HCT116 (cell line): ENCODE results near the gene GATM. TPM values are rescaled to one million over a fixed set of nuclear protein-coding genes. Genes with fewer than 3 reads are reported as not detected.

Experiments
- ATAC-seq: fragments of 200-7000 bp; cut with Tn5 transposase; 2 replicates; pipeline ENCODE4 v1.9.1; 2020; ENCODE audit warnings: mild to moderate bottlenecking, moderate library complexity
- BruUV-seq: library from RNA; stranded (reverse); fragments of 400-500 nt; replicated peaks from 2 replicates; lab custom pipeline; 2021; lab: Mats Ljungman, UMichigan
- CTCF ChIA-PET: fragments of 300-600 bp; sonication (Branson Sonifier 250); formaldehyde crosslinking; loops from one replicate; lab custom pipeline; 2021; ENCODE audit warnings: antibody characterized with exemption; lab: Charles Lee
- POLR2A ChIA-PET: fragments of 300-600, 350-600 bp; sonication (Branson Sonifier 250); formaldehyde crosslinking; loops from one replicate; lab custom pipeline; 2021; ENCODE audit warnings: antibody characterized with exemption; lab: Charles Lee
- RAD21 ChIA-PET, 2 experiments: fragments of 300-600 bp; sonication (Branson Sonifier 250); formaldehyde crosslinking; loops; one replicate each; lab custom pipeline; 2023; ENCODE audit warnings: low total read pairs in 2 of 2; ENCODE audit not compliant: uncharacterized antibody in 2 of 2, unreplicated experiment in 2 of 2, low non-redundant PET in 1 of 2; lab: Charles Lee
- DNase-seq: peaks from one replicate; pipeline ENCODE4 v3.0.0-alpha.2; 2010; ENCODE audit warnings: low read depth, low spot score
- H2AFZ ChIP-seq: fragments of 200-600 bp; shearing (Covaris generic), sonication (generic); 2 replicates; pipeline ENCODE4 v1.6.1; 2017; ENCODE audit warnings: low read depth, mixed run types, mixed read lengths, antibody characterized with exemption, low read length; ENCODE audit not compliant: poor library complexity, severe bottlenecking
- H3K27ac ChIP-seq: 2 replicates; pipeline ENCODE4 v1.5.1; 2012; ENCODE audit warnings: low read depth, low read length
- H3K27me3 ChIP-seq: fragments of 200-600 bp; sonication (generic); 2 replicates; pipeline ENCODE4 v1.6.1; 2016; ENCODE audit warnings: mixed run types, low read length, mixed read lengths; ENCODE audit not compliant: insufficient read depth
- H3K36me3 ChIP-seq, 2 experiments: fragments of 200-500 bp in 1 of 2; fragments of 200-600 bp in 1 of 2; sonication (Bioruptor generic) in 1 of 2; sonication (generic) in 1 of 2; 2 replicates each; pipeline versions ENCODE4 v1.5.1 to v1.6.1; 2014 to 2016; ENCODE audit warnings: low read length in 2 of 2, inconsistent platforms in 1 of 2, mixed read lengths in 1 of 2, mixed run types in 1 of 2; ENCODE audit not compliant: insufficient read depth in 2 of 2, control insufficient read depth in 1 of 2
- H3K4me1 ChIP-seq, 2 experiments: fragments of 200-600 bp in 1 of 2; sonication (generic) in 1 of 2; 2 replicates each; pipeline versions ENCODE4 v1.5.1 to v1.6.1; 2012 to 2017; ENCODE audit warnings: low read length in 2 of 2, inconsistent platforms in 1 of 2, mild to moderate bottlenecking in 1 of 2, mixed read lengths in 1 of 2, mixed run types in 1 of 2, moderate library complexity in 1 of 2; ENCODE audit not compliant: insufficient read depth in 2 of 2, control insufficient read depth in 1 of 2
- H3K4me2 ChIP-seq: fragments of 200-600 bp; sonication (generic); 2 replicates; pipeline ENCODE4 v1.6.1; 2017; ENCODE audit warnings: mixed run types, low read length, mixed read lengths
- H3K4me3 ChIP-seq, 2 experiments: fragments of 200-600 bp in 1 of 2; sonication (generic) in 1 of 2; replicated peaks in 1 of 2; 2 replicates each; pipeline ENCODE4 v1.5.1; 2011 to 2016; ENCODE audit warnings: low read length in 2 of 2, control low read depth in 1 of 2, low read depth in 1 of 2, mild to moderate bottlenecking in 1 of 2, mixed read lengths in 1 of 2, mixed run types in 1 of 2
- H3K79me2 ChIP-seq: fragments of 200-600 bp; sonication (generic); 2 replicates; pipeline ENCODE4 v1.6.1; 2017; ENCODE audit warnings: mild to moderate bottlenecking, mixed run types, low read length, moderate library complexity, mixed read lengths; ENCODE audit not compliant: insufficient read depth
- H3K9ac ChIP-seq: fragments of 200-600 bp; sonication (generic); 2 replicates; pipeline ENCODE4 v1.6.1; 2016; ENCODE audit warnings: low read length, mixed read lengths
- H3K9me2 ChIP-seq: fragments of 200-600 bp; sonication (generic), shearing (Covaris generic); 2 replicates; pipeline ENCODE4 v1.6.1; 2017; ENCODE audit warnings: mixed run types, mild to moderate bottlenecking, moderate library complexity; ENCODE audit not compliant: insufficient read depth
- H3K9me3 ChIP-seq, 2 experiments: fragments of 200-500 bp in 1 of 2; fragments of 200-600 bp in 1 of 2; sonication (Bioruptor generic) in 1 of 2; sonication (generic) in 1 of 2; 2 replicates each; pipeline ENCODE4 v1.6.1; 2014 to 2017; ENCODE audit warnings: low read length in 2 of 2, mixed read lengths in 2 of 2, inconsistent platforms in 1 of 2, low read depth in 1 of 2, mild to moderate bottlenecking in 1 of 2, mixed run types in 1 of 2, moderate library complexity in 1 of 2; ENCODE audit not compliant: control insufficient read depth in 1 of 2, insufficient read depth in 1 of 2
- H4K20me1 ChIP-seq: fragments of 200-600 bp; sonication (generic), shearing (Covaris generic); 2 replicates; pipeline ENCODE4 v1.6.1; 2017; ENCODE audit warnings: mixed run types, mild to moderate bottlenecking, moderate library complexity; ENCODE audit not compliant: insufficient read depth
- EGR1 ChIP-seq: IDR thresholded peaks from 2 replicates; pipeline ENCODE4 v1.6.1; 2012; ENCODE audit warnings: low read depth
- SP1 ChIP-seq: IDR thresholded peaks from 2 replicates; pipeline ENCODE4 v1.6.1; 2012; ENCODE audit warnings: low read depth
- TCF7L2 ChIP-seq: IDR thresholded peaks from 2 replicates; pipeline ENCODE4 v1.7.0; 2011; ENCODE audit warnings: borderline replicate concordance, inconsistent platforms; ENCODE audit not compliant: insufficient read depth, insufficient read length; ENCODE audit errors: extremely low read depth
- intact Hi-C: fragments of 100-400 bp; cut with micrococcal nuclease; formaldehyde crosslinking; loops from 2 replicates; pipeline ENCODE4 v1.10.0; 2022
- total RNA-seq: library from RNA; stranded (reverse); gene quantifications from one replicate; pipeline ENCODE4 v1.2.1, GENCODE V29; 2021; ENCODE audit not compliant: unreplicated experiment

The GATM gene
- total RNA-seq, 1 experiment from 2014 or later: 3.1 TPM

DNA sequence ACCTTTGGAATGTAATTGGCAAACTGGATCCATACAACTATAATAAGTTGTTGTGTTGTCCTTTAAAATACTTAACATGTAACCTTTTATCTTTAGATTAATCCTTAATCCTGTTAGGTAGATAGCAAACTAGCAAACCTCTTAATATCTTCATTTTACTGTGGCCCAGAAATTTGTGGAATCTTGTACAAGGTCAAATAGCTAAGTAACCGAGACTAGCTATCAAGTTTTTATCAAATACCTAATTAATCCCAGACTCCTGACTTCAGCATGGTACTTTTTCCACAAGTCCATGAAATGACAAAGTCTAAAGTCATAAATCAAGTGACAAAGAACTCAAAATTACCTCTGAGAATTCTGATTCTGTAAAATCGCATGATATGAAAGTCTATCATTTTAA is 4.4 kb downstream of the GATM start:
- RAD21 ChIA-PET: no interaction called here
- Histone ChIP-seq H2AFZ (no peak overlapping the region), H3K27me3 (no peaks in the 10 kb centered on the region), H4K20me1 (no peaks in the 10 kb centered on the region), H3K27ac (no peak overlapping the region), H3K9me3 (no peaks in the 10 kb centered on the region), H3K4me3 (no peak overlapping the region), H3K9ac (no peak overlapping the region), H3K4me1 (no peaks in the 10 kb centered on the region), H3K79me2 (no peaks in the 10 kb centered on the region), H3K4me2 (no peak overlapping the region), H3K36me3 (no peaks in the 10 kb centered on the region), H3K9me2 (no peaks in the 10 kb centered on the region)
- ATAC-seq: no peak
- intact Hi-C loops: no loop called here
- BruUV-seq: no TSS peak
- CTCF ChIA-PET: interaction anchor here (0.8 kb wide), 1 partner anchor 211 kb away, joined by 3 read pairs; no protein-coding TSS in a partner anchor
- TF ChIP-seq SP1 (no peak), EGR1 (no peak)
- POLR2A ChIA-PET: no interaction called here
- DNase-seq: no peak

DNA sequence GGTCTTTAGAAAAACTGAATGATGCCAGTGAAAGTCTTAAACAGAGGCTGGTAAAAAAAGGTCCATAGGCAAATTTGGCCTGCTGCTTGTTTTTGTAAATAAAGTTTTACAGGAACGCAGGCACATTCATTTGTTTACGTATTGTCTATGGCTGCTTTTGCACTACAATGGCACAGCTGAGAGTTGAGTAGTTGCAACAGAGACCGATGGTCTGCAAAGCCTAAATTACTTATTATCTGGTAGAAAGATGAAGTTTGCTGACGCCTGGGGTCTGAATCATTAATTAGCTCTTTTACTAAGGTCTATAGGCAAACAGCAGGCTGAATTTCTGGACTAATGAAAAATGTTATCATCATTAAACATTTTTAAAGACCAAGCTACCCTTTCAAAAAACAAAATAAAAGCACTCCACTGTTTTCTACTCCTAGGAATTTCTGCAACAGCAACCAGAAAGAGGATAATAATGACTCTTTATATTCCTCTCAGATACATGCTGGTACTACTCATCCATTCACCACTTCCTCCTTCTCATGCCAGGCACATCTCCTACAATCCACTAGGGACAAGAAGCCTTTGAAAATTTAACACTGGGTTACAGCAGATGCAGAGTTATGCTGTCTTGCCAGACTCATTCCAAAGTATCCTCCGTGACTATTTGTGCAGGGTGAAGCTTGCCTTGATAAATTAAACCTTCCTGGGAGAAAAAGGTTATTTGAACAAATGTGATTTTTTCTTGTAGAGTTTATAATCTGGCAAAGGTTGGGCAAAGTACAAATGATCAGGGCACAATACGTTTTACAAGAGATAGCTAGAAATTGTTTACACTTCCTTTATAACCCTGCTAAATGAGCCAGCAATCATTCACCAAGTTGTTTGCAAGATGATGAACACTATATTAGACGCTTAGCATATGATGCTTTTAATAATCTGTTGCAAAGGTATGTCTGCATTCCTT is 6.0 kb downstream of the GATM start:
- ATAC-seq: no peak
- no peak overlapping the region for H3K4me2 ChIP-seq
- no peak for DNase-seq

More for the DNA sequence above, 6.0 kb downstream of the GATM start:
- intact Hi-C loops: no loop called here
- BruUV-seq: no TSS peak
- no peak overlapping the region for H2AFZ ChIP-seq
- CTCF ChIA-PET: no interaction called here
- TF ChIP-seq TCF7L2: no peak
- H3K4me3 ChIP-seq: no peak overlapping the region
- no peak overlapping the region for H3K27ac ChIP-seq
- no peaks in the 10 kb centered on the region for H3K79me2 ChIP-seq
- no peaks in the 10 kb centered on the region for H3K9me2 ChIP-seq
- H3K36me3 ChIP-seq: no peaks in the 10 kb centered on the region
- no peaks in the 10 kb centered on the region for H3K9me3 ChIP-seq
- H3K4me1 ChIP-seq: no peaks in the 10 kb centered on the region
- no peaks in the 10 kb centered on the region for H4K20me1 ChIP-seq
- POLR2A ChIA-PET: no interaction called here
- no peak overlapping the region for H3K9ac ChIP-seq
- no peaks in the 10 kb centered on the region for H3K27me3 ChIP-seq
- RAD21 ChIA-PET: no interaction called here
